Stimulated activated CD8-positive, alpha-beta memory T cell treated with anti-CD3 and anti-CD28 coated beads, Interleukin-4, amount 100 ng/mL, for 48 hours (primary cell): Measurements from ENCODE around the gene SPATS2L.

Source experiments
- DNase-seq: peaks from one replicate; pipeline ENCODE4 v3.0.0-alpha.2; 2020

SPATS2L gene

DNA sequence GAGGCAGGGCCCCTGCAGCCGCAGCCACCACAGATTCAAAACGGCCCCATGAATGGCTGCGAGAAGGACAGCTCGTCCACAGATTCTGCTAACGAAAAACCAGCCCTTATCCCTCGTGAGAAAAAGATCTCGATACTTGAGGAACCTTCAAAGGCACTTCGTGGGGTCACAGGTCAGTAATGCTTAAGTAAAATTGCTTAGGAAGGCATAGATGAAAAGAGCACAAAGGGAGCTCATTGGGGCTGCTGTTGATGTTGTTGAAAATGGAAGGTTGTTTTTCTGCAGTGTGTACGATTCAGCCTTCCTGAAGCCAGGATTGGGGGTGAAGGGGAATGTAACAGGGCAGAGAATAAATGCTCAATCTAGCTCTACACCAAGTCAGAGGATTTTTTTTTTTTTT is 112.8 kb downstream of the SPATS2L start:
- DNase-seq = no peak

DNA sequence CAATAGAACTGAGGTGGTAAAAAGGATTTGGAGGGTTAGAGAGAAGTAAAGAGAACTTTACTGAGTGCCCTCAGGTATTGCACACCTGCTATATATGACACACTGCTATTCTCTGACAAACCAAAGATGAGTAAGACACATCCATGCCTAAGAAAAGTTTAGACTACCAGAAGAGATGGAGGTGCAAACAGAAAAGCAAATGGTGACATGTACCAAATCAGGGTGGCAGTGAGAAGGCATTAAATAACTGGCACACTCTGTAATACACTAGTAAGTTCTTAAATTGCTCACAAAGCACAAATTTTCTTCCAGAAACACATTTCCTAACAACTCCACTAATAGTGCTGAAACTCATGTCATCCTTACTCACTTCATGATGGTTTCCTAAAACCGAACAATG is 114.8 kb downstream of the SPATS2L start:
- DNase-seq = no peak

DNA sequence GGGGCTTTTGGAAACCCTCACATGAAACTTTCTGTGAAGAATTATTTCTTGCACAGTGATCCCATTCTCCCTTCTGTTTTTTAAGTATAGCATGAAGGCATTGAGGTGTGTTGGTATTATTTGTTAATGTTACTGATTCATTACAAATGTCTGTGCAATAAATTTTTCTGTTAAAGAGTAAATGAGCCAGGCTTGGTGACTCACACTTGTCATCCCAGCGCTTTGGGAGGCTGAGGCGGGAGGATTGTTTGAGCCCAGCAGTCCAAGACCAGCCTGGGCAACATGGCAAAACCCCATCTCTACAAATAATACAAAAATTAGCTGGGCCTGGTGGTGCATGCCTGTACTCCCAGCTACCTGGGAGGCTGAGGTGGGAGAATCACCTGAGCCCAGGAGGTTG is 115.6 kb downstream of the SPATS2L start:
- DNase-seq = no peak

DNA sequence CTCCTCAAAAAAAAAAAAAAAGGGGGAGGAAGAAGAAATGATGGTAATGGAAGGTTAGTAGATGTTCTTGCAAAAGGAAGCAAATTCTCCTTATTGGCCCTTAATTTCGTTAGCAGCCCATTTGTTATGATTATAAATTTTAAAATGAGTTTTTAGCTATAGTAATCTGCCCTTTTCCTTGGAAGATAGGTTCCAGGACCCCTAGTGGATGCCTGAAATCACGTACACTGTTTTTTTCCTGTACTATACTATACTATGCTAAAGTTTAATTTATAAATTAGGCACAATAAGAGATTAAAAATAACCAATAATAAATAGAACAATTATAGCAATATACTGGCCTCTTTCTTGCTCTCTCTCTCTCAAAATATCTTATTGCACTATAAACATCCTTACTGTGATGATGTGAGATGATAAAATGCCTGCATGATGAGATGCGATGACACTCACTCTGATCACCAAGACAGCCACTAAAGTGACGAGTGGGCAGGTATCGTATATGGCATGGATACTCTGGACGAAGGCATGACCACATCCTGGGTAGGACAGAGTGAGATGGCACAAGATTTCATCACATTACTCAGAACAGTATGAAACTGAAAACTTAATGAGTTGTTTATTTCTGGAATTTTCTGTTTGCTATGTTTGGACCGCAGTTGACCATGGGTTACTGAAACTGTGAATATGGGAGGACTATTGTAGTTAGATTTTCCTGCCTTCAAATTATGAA is 116.2 kb downstream of the SPATS2L start:
- DNase-seq = no peak

DNA sequence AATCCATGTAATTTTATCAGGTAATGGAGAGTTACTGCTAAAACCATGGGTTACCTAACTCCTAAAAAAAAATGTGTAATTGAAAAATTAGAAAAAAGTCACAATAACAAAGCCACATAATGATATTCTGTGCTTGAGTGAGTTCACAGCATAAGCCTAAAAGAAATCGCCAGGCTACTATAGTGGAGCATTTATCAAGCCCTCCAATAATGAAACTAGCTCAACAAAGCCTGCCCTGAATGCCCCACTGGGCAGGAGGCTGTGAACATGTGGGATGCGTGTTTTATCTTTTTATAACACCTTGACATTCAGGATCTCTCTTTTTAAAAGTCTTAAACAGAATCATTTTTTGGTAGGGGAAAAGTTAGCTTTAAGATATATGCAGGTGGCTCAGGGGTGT is 117.0 kb downstream of the SPATS2L start:
- DNase-seq = no peak

DNA sequence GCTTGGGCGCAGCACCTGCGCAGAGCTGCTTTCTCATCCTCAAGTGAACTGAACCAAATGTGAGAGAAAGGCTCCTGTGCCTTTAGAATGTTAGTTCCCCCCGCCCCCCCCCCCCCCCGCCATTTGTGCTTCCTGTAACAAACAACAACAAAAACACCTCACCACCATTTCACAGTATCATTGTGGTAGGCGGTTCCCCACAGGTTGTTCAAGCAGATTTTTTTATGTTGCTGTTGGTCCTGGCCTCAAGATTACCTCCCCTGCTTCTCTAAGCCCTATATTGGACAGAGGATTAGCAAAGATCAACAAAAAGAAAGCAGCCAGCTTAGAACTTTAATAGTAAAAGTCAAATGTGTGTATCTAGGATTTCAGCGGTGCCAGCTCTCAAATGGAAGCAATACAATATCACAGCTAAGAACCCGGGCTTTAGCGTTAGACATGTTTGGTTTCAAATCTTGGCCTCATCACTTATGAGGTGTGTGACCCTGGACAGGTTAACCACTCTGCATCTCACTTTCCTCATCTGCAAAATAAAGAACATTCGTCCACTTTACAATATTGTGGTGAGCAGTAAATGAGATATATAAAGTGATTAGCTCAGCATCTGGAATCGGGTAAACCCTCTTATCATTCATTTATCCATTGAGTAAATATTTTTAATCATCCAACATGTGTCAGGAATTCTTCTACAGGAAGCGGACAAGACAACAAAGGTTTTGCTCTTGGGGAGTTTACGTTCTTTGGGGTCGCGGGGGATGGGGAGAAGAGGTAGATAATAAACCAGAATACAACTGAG is 118.7 kb downstream of the SPATS2L start:
- no peak for DNase-seq

DNA sequence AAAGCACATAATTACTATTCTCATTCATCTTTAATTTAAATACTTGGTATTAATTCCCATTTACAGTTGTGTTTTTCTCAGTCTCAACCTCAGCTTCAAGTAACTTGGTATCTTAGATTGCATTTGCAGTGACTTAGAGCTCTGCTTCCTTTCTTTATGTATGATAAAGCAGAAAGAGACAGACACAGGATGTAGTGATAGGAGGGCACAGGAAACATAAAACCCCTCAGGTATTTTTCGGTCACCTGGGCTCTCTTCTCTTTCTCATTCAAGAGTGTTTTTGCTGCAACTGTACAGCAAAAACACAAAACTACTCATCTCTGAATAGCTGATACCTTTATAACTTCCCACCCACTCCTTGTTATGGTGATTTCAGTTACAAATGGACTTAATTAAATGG is 120.3 kb downstream of the SPATS2L start:
- DNase-seq = no peak

DNA sequence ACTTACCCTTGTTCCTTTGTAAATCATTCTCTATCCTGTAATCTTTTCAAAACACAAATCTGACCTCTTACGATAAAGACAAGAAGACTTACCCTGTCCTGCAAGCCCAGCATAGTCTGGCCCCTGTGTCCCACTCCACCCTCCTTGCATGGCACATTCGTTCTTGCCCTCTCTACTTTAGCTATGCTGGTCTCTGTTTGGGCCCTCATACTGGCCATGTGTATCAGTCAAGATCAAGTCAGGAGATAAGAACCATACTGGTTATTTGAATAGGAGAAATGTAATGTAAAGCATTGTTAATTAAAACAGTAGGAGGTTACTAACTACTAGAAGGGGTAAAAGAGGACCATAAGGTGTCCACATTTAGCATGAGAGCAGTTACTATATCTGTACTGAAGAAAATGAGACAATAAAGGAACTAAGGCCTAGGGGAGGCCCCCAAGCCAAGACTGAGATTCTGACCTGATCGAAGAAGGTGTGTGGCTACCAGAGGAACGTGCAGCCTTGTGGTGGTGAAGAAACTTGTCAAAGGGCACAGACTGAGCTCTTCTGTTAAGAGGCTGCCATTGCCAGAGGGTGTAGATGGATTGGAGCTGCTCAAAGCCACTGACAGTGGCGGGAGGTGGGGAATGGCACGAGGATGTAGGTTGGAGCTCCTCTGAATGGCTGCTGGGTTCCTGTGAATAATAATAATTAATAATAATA is 122.6 kb downstream of the SPATS2L start:
- no peak for DNase-seq

DNA sequence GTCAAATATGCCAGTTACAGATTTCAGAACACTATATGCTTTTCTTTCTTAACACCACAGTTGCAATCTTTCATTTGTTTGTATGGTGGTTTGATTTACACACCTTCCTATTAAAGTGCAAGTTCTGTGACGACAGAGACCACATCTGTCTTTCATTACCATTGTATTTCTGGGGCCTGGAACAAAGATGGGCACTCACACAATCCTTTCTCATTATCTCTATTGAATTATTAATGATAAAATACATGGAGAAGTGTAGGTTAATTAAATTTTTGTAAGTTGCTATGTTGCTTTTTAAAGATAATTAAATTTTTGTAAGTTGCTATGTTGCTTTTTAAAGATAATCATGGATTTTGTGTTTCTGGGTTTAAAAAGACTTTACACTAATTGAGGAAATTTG is 123.5 kb downstream of the SPATS2L start:
- DNase-seq = no peak

DNA sequence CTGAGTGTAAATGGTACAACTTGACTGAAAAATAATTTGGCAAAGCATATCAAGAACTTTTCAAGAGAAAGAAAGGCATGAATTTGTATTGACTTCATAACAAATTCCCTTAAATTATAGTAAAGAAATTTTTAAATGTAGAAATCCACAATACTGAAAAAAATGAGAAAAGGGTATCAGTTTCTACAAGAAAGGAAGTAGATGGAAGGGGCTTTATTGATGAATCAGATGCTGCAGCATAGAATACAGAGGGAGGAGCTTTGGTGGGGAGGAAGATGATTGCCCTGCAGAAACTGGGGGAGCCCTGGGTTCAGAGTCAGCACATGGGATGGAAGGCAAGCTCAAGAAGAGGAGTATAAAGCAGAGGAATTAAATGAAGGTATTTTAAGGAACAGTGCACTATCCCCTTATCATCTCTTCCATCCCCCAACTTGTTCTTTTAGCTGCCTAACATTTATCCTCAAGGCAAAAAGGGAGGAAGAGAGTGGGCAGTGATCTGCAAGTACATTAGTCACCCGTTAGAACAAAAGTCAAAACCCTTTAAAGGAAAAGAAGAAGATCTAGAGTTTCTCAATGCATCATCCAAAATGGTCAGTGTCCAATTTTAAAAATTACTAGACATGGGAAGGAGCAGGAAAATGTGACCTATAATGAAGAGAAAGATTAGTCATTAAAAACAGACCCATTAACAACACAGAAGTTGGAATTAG is 125.7 kb downstream of the SPATS2L start:
- no peak for DNase-seq

DNA sequence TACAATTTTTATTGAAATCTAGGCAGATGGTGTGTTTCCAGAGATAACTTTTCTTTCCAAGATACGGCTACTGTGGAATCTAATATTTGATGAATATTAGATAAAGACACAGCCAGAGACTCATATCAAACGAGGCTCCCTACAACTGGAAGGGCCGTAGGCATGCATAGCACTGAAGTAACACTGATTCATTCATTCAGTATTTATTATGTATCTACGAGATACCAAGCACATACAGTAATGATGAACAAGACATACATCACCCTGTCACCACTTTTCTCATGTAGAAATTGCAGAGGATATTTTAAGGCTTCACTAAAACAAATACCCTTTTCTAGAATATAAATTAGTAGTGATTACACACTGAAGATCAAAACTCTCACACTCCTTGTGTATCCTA is 128.9 kb downstream of the SPATS2L start:
- no peak for DNase-seq

DNA sequence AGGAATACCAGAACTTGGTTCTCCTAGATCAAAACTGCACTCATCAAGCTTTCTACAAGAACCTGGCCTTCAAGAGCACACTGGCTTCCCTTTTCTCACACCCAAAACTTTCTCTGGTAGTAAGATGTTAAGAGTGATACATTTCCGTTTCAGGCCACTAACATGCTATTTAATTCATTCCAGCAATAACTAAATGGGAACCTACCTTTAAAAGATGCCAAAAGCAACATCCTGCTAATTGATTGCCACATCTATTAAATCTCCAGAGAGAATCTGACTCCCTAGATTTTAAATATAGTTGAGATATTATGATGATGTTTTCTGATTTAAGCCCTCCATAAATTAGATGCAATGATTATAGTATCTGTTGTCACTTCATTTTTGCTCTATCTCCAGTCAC is 131.8 kb downstream of the SPATS2L start:
- no peak for DNase-seq

DNA sequence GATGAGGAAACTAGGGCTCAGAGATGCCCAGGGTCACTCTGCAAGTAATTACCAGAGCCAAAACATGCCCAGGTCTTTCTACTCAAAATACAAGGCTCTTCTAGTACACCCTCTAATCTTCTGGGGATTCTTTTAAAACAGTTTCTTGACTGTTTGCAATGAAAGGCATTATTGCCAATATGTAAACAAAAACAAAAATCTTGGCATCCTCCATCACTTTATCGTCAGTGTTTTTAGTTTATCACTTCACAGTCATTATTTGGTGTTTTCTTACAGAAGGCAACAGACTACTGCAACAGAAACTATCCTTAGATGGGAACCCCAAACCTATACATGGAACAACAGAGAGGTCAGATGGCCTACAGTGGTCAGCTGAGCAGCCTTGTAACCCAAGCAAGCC is 132.4 kb downstream of the SPATS2L start:
- no peak for DNase-seq

DNA sequence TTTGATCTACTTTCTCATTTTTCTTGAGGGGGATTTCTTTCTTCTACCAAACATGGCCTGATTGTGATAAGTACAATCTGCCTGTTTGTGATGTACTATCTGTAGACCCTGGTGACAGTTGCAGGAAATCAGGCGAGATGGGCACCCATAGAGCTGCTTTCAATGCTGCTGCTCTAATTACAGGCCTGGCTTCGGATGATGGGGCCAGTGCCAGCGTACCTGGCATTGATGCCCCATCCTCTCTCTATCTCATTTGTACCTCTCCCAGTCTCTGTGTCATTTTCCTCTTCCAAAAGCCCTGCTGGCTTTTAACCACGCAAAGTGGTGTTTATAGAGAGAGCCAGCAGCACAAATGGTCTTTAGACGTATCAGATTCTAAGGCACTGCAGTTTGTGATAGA is 133.5 kb downstream of the SPATS2L start:
- no peak for DNase-seq

DNA sequence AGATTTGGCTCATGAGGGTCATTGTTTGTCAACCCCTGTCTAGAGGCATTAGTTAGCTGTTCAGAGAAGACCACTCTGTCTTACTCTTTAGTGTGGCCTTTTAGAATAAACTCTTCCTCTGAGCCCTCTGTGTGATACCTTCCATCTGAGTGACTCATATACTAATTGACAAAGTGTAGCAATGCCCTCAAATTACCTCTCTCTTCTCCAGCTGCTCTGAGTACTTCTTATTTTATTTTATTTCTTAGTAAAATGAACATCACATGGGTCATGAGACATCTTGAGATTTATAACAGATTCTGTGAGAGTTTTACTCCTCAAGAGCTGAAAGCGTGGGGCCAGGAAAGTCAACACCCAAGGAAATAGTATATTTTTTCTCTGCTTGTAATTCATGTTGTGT is 136.0 kb downstream of the SPATS2L start:
- DNase-seq = no peak

DNA sequence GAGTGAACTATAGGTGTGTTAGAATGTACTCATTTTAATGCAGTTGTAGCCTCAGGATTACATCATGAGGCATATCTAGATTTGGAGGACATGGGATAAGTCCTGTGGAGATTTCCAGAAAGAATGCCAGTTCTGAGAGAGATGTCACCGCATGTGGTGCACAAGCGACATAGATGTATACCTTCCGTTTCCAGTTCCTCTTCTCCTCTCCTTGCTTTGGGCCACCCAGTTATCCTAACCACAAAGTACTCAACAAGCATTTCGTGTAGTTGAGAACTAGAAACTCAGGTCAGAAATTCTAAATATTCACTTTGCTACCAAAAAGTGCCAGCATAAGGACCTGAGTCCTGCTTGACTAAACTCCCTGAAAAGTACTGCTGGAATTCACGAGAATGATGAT is 136.9 kb downstream of the SPATS2L start:
- no peak for DNase-seq

DNA sequence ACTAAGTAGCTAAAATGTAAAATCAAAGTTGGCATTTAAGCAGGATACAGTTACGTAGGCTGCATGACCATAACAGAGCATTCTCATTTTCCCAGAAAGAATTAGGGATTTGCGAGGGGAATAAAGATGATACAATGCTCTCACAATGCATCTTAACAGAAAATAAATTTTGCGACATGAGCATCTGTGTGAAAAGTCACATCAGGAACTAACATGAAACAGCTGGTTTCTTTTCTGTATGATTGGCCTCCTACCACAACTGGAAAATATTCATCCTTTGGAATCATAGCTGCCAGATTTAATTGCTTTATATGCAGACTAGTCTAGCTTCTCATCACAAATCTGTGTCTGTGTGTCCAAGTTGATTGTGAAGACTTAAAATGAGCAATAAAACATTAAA is 137.4 kb downstream of the SPATS2L start:
- no peak for DNase-seq

DNA sequence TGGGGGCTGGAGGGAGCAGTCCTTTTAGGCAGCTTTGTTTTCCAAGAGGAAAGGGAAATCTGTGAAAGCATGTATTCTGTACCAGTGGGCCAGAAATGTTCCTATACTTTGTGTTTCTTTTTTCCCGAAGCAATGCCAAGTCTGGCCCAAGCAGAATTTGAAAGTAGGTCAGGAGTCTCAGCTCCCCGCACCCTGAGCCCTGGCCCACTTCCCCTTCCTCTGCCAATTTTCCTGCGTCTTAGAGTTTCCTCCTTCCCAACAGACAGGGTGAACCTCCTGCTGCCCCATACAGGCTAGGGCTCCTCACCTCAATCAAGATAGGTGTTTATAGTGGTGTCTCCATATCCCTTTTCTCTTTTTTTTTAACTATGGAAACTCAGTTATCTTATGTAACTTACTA is 138.0 kb downstream of the SPATS2L start:
- DNase-seq = no peak

DNA sequence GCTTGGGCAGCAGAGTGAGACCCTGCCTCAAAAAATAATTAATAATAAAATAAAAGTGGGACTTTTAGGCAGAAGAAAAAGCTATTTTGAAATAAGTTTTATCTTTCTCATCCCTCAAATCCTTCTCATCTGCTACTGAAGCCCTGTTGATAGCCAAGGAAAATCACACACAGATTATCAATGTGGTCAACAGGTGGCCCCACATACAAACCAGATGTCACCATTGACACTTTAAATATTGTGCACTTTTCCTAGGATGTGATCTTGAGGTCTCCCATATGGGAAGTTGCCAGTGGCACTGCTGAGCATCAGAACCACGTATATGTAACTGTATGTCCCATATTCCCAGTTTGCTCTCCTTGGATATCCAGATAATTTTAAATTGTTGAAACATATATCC is 138.8 kb downstream of the SPATS2L start:
- no peak for DNase-seq

DNA sequence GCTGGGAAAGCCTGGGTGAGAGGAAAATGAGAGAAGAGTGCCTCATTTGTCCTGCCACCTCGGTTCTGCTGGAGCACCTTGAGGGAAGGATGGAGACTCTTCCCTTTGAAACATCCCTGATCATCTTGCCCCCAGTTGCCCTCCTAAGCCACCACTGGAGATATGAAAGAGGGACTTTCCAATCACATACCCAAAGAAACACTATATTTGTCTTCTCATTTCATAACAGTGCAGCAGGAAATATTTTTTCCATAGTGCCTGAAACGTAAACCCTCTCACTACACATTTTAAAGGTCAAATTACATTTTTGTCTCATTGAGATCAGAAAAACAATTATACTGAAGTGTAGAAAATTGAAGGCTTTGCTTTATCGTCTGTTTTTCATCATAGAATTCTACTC is 140.1 kb downstream of the SPATS2L start:
- DNase-seq = no peak

DNA sequence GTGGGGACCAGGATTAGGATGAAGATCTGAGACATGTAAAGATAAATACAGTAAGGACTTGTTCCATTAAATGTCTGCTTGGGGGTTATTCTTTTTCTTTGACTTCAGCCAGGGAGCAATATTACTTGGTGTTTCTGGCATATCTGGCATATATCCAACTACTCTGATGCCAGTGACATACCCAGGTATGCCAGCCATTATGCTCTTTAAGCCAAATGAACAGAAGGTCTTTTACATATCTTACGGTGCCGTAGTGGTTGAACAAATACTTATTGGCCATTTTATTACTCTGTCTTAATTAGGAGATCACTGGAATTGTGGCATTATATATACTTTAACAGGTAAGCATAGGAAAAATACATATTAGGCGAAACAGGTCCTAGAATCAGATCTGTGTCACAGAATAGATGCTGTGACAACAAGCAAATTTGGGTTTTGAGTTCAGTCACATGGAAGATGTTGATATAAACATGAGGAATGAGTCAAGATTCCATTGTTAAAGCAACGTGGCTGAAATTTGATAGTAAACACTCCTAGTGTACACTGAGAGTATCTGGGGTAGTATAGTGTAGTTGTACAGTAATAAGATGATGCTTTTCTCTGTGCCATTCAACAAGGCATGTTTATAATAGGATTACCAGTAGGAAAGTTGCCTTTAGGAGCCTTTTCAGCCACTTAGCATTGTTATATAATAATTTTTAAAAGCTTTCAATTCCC is 140.8 kb downstream of the SPATS2L start:
- DNase-seq = no peak

DNA sequence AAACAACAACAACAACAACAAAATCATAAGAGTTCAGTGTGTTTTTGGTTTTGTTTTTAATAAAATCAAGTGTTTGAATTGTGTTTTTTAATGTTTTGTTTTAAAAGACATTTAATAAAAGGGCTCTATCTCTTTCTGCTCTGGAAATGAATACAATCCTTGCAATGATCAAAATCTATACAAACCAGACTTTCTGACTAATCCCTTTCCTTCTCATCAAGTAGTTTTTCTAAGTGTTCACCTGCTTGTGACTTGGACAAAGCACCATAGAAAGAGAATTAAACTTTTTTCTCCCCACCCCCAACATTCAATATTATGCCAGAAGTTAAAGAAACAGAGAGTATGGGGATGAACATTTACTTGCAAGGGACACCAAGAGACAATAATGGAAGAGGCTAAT is 142.0 kb downstream of the SPATS2L start:
- no peak for DNase-seq

DNA sequence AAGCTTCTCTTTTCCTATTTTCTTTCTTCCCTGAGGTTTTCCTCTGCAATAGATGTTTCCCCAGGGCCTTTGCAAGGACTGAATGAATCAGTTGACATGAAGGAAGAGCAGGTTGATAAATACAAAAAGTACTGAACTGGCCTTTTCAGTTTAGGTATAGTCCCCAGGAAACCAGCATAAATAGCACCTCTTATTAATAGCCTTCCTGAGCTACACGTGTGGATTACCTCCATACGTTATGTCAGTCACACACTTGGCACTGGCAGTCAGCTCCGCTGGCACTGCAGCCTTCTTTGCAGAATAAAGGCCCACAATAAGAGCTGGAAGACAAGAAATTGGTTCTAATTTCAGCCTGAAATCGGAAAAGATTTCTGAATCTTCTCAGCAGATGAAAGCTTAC is 142.7 kb downstream of the SPATS2L start:
- no peak for DNase-seq
